Spleen (tissue), 7 donors: ENCODE measurements around the gene CHRDL2.

Experiments
- CTCF ChIP-seq, 11 experiments: fragments of 200-600 bp in 7 of 11; fragments of 450-650 bp in 4 of 11; sonication (generic) in 4 of 11; IDR thresholded peaks in 8 of 11; conservative IDR thresholded peaks in 3 of 11; 1 replicate in 7 of 11; 2 replicates in 4 of 11; pipeline versions ENCODE4 v1.4.0 to v1.8.0; 2016 to 2021; ENCODE audit warnings: antibody characterized with exemption in 11 of 11, inconsistent platforms in 4 of 11, mild to moderate bottlenecking in 1 of 11
- POLR2A ChIP-seq, 3 donors: fragments of 450-650 bp; IDR thresholded peaks; one replicate each; pipeline ENCODE4 v1.5.1; 2017; ENCODE audit warnings: antibody characterized with exemption in 3 of 3, mild to moderate bottlenecking in 1 of 3
- donor health status: DM: no; HTN: no; CAD: no; lungs with moderate emphysema.
- donor health status: DM: no; HTN: no; CAD: no.
- donor health status: DM: no; HTN: no; CAD: no.

GRCh38 chr11:74678591-74679512, 52.4 kb downstream of the CHRDL2 start:
- TF ChIP-seq POLR2A (IDR thresholded peaks at IDR 0.05) (no peak), CTCF (IDR thresholded peaks at IDR 0.05 in 8 of 11, conservative IDR thresholded peaks at IDR 0.05 in 3 of 11) (no peak)
